Right lung (tissue), 5 donors: Measurements from ENCODE around the gene DACT1. TPM values are rescaled to one million over a fixed set of nuclear protein-coding genes. Genes with fewer than 3 reads are reported as not detected.

Source experiments
- polyA plus RNA-seq, 5 donors: library from polyadenylated mRNA; unstranded; fragments of 120-200 nt; gene quantifications; one replicate each; pipeline versions ENCODE4 v1.2.1 to v1.2.3, GENCODE V29; 2013; ENCODE audit warnings: inconsistent platforms in 1 of 5, low replicate concordance in 1 of 5; ENCODE audit not compliant: insufficient read length in 5 of 5, insufficient read depth in 1 of 5

The DACT1 gene
- polyA plus RNA-seq, 5 donors: 25.5 to 34.6 (median 28.6) TPM

Other genes starting within 250 kb of the DACT1 start
- gene TOMM20L, start 242.0 kb upstream of the DACT1 start, polyA plus RNA-seq: 1 to 10 TPM in 2 of 5 donors, under 1 TPM in 3; 0.55 to 1.9 (median 0.64) TPM
- gene TIMM9, start 210.4 kb upstream of the DACT1 start, polyA plus RNA-seq: 10 to 100 TPM; 67.5 to 80.4 (median 76.7) TPM
- gene KIAA0586, start 210.2 kb upstream of the DACT1 start, polyA plus RNA-seq: 10 to 100 TPM; 16.3 to 26.6 (median 23.8) TPM